ENCODE measurements around the gene TGM5.

TGM5 gene

DNA sequence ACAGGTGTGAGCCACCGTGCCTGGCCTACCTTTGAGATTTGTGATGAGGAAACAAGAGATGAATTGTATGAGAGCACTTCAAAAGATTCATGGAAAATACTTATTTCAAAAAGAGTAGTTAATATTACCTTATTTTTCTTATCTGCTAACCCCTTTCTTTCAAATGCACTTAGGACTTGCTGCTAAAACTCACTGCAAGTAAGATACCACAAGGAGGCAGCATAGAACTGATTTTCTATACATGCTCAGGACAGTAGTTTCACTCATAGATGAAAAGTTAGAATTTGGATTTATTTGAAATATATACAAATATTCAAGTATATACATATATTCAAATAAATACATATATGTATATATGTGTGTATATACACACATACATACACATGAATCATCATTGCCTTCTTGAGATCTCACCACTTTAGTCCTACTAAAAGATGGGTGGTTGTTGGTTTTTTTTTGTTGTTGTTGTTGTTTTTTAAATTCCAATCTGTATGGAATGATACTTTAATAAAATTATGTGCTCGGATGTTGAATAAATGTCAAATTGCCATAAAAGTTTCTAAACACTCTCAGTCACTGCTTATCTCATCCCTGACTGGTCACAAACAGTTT, 79.1 kb downstream of the TGM5 start:
- peak; percentile 31 for DNase-seq

GRCh38 chr15:43186003-43186353, 80.8 kb downstream of the TGM5 start:
- DNase-seq, result no peak

- DNase-seq, result peak; percentile 52
These were observed 81.3 kb downstream of the TGM5 start, which contains the start of gene CCNDBP1 for GRCh38 chr15:43185157-43186002. TSS of gene CCNDBP1 (plus strand) at chr15:43185403. CDS start at chr15:43185499, 96 bp downstream.

DNA sequence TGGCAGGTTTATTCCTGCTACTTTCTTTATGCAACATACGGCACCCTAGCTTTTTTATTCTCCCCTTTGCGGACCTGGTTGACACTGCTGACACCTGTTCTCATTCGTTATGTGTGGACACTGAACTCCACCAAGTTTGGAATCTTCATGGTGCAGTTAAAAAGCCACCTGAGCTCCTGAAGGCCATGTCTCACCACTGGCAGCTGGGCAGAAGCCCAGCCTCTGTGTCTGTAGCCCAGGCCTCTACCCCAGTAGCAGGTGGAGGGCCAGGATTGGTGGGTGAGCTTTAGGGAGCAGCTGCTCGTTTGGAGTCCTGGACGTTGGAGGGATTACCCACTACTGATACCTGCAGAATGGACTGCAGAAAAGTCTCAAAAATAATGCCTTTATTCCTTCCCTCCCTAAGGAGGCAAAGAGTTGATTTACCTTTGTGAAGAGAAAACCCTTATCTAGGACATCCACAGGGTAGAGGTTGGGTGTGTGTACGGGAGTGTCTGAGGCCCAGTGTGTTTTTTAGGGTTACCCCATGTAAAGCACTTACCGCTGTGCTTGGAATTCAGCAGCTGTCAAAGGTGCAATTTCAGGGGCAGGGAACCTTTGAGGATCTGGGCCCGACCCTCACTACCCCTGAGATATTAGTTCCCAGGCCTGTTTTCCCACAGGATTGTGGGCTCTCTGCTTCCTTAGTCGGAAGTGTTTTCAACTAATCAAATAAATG, 82.2 kb downstream of the TGM5 start:
- no peak for DNase-seq

GRCh38 chr15:43183270-43183669, 83.5 kb downstream of the TGM5 start:
- no peak for DNase-seq
